DND-41 (cell line): ENCODE measurements around the gene LYPLA2.

Source experiments
- ATAC-seq: fragments of 200-7000 bp; cut with Tn5 transposase; 3 replicates; pipeline ENCODE4 v1.9.1; 2021; ENCODE audit warnings: low read depth; ENCODE audit not compliant: insufficient read depth
- DNase-seq: peaks from one replicate; pipeline ENCODE4 v3.0.0-alpha.2; 2020
- H2AFZ ChIP-seq: 2 replicates; pipeline ENCODE4 v1.6.0; 2012; ENCODE audit warnings: low read depth, low read length
- H3K27ac ChIP-seq: 2 replicates; pipeline ENCODE4 v1.5.1; 2012; ENCODE audit warnings: low read length, inconsistent platforms
- H3K27me3 ChIP-seq: fragments of 200-600 bp; sonication (generic); 2 replicates; pipeline ENCODE4 v1.6.0; 2012; ENCODE audit warnings: low read length, mild to moderate bottlenecking, inconsistent platforms; ENCODE audit not compliant: insufficient read depth, poor library complexity
- H3K36me3 ChIP-seq: 2 replicates; pipeline ENCODE4 v1.5.1; 2012; ENCODE audit warnings: low read length, inconsistent platforms; ENCODE audit not compliant: insufficient read depth
- H3K4me1 ChIP-seq: 2 replicates; pipeline ENCODE4 v1.5.1; 2012; ENCODE audit warnings: mild to moderate bottlenecking, low read length; ENCODE audit not compliant: insufficient read depth
- H3K4me2 ChIP-seq: 2 replicates; pipeline ENCODE4 v1.6.0; 2012; ENCODE audit warnings: mild to moderate bottlenecking, moderate library complexity, low read length, inconsistent platforms; ENCODE audit not compliant: insufficient read depth
- H3K4me3 ChIP-seq, 2 experiments: fragments of 200-600 bp in 1 of 2; shearing (Covaris generic) in 1 of 2; 2 replicates each; pipeline ENCODE4 v1.5.1; 2012 to 2016; ENCODE audit warnings: inconsistent platforms in 2 of 2, low read length in 2 of 2, mild to moderate bottlenecking in 2 of 2, low read depth in 1 of 2, moderate library complexity in 1 of 2
- H3K79me2 ChIP-seq: 2 replicates; pipeline ENCODE4 v1.6.0; 2012; ENCODE audit warnings: low read length, inconsistent platforms; ENCODE audit not compliant: insufficient read depth
- H3K9ac ChIP-seq: 2 replicates; pipeline ENCODE4 v1.6.0; 2012; ENCODE audit warnings: low read depth, mild to moderate bottlenecking, inconsistent platforms, low read length, moderate library complexity
- H3K9me3 ChIP-seq: 2 replicates; pipeline ENCODE4 v1.5.1; 2012; ENCODE audit warnings: low read length, moderate library complexity, mild to moderate bottlenecking, inconsistent platforms; ENCODE audit not compliant: insufficient read depth, severe bottlenecking
- H4K20me1 ChIP-seq: 2 replicates; pipeline ENCODE4 v1.6.0; 2012; ENCODE audit warnings: low read length; ENCODE audit not compliant: insufficient read depth
- EZH2 ChIP-seq: IDR thresholded peaks from 3 replicates; pipeline ENCODE4 v1.6.1; 2012; ENCODE audit warnings: borderline replicate concordance, low read depth, mild to moderate bottlenecking, moderate library complexity, low read length, inconsistent platforms; ENCODE audit not compliant: severe bottlenecking
- TF ChIP-seq, protein P1 (sequence below): IDR thresholded peaks from 2 replicates; pipeline ENCODE4 v1.5.1; 2012; ENCODE audit warnings: borderline replicate concordance, low read length, moderate library complexity, mild to moderate bottlenecking; ENCODE audit not compliant: poor library complexity, severe bottlenecking; ENCODE audit errors: extremely low read depth

LYPLA2 gene

DNA sequence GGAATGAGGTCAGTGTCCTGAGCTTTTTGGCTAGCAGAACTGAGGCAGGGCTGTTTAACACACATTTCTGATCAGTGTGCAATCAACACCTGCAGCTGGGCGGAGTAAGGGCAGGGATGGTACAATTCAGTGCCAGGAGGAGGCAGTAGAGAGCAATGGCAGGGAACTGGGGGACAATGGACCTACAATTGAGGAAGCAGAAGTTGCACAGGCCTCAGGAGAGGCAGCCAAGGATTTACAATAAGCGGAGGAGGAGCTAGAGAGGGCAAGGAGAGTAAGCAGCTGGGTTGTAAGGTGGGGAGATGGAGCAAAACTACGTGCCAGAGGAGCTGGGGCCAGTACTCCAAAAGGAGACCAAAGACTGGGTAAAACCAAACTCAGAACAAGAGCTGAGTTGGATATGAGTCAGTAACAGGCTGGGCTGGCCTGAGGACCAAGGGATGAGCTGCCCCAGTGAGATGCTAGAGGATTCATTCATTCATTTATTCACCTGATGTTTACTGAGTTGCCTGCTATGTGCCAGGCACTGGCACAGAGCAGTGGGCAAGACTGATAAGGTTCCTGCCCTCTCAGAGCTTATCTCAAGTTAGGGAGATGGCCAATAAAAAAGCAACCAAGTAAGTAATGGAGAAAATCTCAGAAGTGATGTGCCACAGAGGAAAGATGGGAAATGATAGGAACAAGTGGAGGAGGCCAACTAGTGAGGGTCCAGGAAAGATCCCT is 20.0 kb downstream of the LYPLA2 start:
- no peak overlapping the region for H3K27ac ChIP-seq
- ATAC-seq (peak; percentile 74), DNase-seq (peak; percentile 68)
- H3K36me3 ChIP-seq: peaks cover 35% of the 10 kb centered on the region
- no peak overlapping the region for H3K4me2 ChIP-seq
- H3K9me3 ChIP-seq: no peaks in the 10 kb centered on the region
- peak overlapping the region; percentile 19; the same call in 1 of the 2 replicates for H2AFZ ChIP-seq
- H3K4me3 ChIP-seq: no peak overlapping the region
- no peak for TF ChIP-seq EZH2
- TF ChIP-seq, protein P1, sequence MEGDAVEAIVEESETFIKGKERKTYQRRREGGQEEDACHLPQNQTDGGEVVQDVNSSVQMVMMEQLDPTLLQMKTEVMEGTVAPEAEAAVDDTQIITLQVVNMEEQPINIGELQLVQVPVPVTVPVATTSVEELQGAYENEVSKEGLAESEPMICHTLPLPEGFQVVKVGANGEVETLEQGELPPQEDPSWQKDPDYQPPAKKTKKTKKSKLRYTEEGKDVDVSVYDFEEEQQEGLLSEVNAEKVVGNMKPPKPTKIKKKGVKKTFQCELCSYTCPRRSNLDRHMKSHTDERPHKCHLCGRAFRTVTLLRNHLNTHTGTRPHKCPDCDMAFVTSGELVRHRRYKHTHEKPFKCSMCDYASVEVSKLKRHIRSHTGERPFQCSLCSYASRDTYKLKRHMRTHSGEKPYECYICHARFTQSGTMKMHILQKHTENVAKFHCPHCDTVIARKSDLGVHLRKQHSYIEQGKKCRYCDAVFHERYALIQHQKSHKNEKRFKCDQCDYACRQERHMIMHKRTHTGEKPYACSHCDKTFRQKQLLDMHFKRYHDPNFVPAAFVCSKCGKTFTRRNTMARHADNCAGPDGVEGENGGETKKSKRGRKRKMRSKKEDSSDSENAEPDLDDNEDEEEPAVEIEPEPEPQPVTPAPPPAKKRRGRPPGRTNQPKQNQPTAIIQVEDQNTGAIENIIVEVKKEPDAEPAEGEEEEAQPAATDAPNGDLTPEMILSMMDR: peak; percentile 81
- H3K79me2 ChIP-seq: no peaks in the 10 kb centered on the region
- H4K20me1 ChIP-seq: no peaks in the 10 kb centered on the region
- H3K4me1 ChIP-seq: no peaks in the 10 kb centered on the region
- no peak overlapping the region for H3K9ac ChIP-seq
- no peaks in the 10 kb centered on the region for H3K27me3 ChIP-seq

DNA sequence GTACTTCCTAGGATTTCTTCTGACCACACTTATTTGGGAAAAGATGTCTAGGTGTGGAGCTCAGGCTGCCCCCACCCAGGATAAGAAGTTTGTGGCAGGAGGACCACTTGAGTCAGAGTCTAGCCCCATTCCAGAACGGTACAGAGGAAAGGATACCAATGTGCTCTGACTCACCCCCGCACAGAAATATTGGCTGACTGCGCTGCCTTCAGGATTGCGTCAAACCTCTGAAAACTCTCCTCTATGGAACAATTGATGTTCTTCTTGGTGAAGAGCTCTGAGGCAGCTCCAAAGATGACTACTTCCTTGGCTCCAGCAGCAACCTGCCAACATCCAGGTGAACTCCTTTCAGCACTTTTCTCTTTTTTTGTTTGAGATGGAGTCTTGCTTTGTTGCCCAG is 23.1 kb downstream of the LYPLA2 start:
- no peaks in the 10 kb centered on the region for H4K20me1 ChIP-seq
- H3K9me3 ChIP-seq: no peaks in the 10 kb centered on the region
- H3K36me3 ChIP-seq: peaks cover 40% of the 10 kb centered on the region
- no peak overlapping the region for H3K27ac ChIP-seq
- H3K27me3 ChIP-seq: no peaks in the 10 kb centered on the region
- no peaks in the 10 kb centered on the region for H3K79me2 ChIP-seq
- H3K4me3 ChIP-seq: no peak overlapping the region
- no peak overlapping the region for H3K9ac ChIP-seq
- no peak for ATAC-seq
- H3K4me1 ChIP-seq: no peaks in the 10 kb centered on the region
- DNase-seq: no peak
- H3K4me2 ChIP-seq: no peak overlapping the region
- no peak for TF ChIP-seq EZH2
- TF ChIP-seq, protein P1: no peak
- H2AFZ ChIP-seq: no peak overlapping the region

DNA sequence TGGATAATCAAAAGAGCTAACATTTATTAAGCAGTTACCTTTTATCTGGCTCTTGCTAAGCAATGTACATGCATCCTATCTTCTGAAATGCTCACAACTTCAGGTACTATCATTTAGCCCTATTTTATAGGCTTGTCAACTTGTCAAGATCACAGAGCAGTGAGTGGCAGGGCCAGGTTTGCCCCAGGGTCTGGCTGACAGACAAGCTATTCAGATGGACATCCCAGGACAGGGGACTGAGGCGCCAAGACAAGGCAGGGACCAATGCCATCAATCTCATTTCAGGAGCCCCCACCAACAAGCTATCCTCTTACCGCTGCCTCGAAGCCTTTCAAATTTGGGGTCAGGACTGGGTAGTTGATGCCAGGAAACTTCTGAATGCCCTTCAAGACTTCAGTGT is 25.4 kb downstream of the LYPLA2 start:
- no peaks in the 10 kb centered on the region for H4K20me1 ChIP-seq
- no peak overlapping the region for H3K4me2 ChIP-seq
- no peaks in the 10 kb centered on the region for H3K4me1 ChIP-seq
- H3K9ac ChIP-seq: no peak overlapping the region
- no peaks in the 10 kb centered on the region for H3K9me3 ChIP-seq
- peaks cover 36% of the 10 kb centered on the region for H3K36me3 ChIP-seq
- H3K4me3 ChIP-seq: no peak overlapping the region
- H3K27me3 ChIP-seq: no peaks in the 10 kb centered on the region
- no peak overlapping the region for H2AFZ ChIP-seq
- DNase-seq (no peak), ATAC-seq (no peak)
- H3K27ac ChIP-seq: no peak overlapping the region
- TF ChIP-seq, protein P1: no peak
- no peak for TF ChIP-seq EZH2
- H3K79me2 ChIP-seq: no peaks in the 10 kb centered on the region

DNA sequence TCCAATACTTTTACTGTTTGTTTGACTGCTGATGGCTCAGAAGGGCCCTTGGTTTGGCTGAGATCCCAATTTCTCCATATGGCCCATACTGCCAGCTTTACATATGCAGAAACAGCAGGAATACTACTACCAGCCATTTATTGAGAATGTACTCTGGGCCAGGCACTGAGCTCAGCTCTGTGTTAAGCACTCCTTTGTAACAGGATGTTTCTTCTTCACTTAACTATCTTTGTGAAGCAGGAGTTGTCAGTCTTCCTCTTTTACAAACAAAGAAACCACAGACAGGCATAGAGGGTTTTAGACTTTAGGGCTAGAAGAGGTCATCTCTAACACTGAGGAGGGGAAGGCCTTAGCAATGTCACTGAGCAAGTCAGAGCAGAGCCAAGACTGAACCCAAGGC is 26.0 kb downstream of the LYPLA2 start:
- no peak for DNase-seq
- Histone ChIP-seq H3K9me3 (no peaks in the 10 kb centered on the region), H3K4me2 (no peak overlapping the region), H3K9ac (no peak overlapping the region), H2AFZ (no peak overlapping the region), H3K79me2 (no peaks in the 10 kb centered on the region), H3K36me3 (peaks cover 36% of the 10 kb centered on the region), H3K27me3 (no peaks in the 10 kb centered on the region), H4K20me1 (no peaks in the 10 kb centered on the region), H3K27ac (no peak overlapping the region), H3K4me1 (no peaks in the 10 kb centered on the region), H3K4me3 (no peak overlapping the region)
- ATAC-seq: no peak
- TF ChIP-seq EZH2: no peak
- TF ChIP-seq, protein P1: no peak
